NT2/D1 (cell line): ENCODE measurements around the gene IL16.

Experiments used
- YY1 ChIP-seq: IDR thresholded peaks from 2 replicates; pipeline ENCODE4 v1.6.1; 2011; ENCODE audit not compliant: insufficient read length, insufficient read depth
- ZNF274 ChIP-seq: IDR thresholded peaks from 2 replicates; pipeline ENCODE4 v1.6.1; 2011; ENCODE audit warnings: mild to moderate bottlenecking, low read depth, low read length

DNA sequence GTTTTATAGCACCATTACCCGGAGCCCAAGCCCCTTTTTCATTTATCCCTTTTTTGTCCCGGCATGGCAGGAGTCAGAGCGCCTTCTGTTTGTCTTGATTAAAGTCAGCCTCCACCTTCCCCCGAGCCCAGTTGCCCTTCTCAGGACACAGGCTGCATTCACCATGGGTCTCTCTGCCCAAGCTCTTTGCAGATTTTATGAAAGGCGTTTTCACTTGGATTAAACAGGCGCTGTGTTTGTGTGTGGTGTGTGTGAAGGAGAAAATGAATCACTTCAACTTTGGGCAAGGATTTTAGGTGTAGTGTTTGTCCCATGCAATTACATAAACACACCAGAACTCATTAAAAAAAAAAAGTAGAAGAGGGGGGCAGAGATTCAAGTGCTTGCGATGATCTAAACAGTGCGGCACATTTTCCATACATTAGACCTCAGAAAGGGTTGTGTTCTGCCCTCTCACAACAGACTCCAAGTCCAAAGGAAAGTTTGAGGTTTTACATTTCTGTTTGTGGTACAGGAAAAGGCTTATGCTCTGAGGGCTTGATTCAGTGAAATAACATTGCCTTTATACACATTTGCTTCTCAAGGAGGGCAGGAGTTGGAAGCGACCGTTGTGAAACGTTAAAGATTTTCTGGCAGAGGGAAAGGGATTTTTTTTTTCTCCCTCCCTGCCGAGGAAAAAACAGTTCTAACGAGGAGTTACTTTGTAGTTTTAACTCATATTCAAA lies 14.5 kb upstream of the IL16 start:
- TF ChIP-seq YY1 (no peak), ZNF274 (no peak)
